Right atrium auricular region (tissue), 2 donors: ENCODE data around the gene UBE2QL1. TPM values are rescaled to one million over a fixed set of nuclear protein-coding genes. Genes with fewer than 3 reads are reported as not detected.

ENCODE experiments used
- DNase-seq: peaks from one replicate; pipeline ENCODE4 v3.0.0-alpha.2; 2019; ENCODE audit warnings: low spot score
- H3K27ac ChIP-seq, 2 donors: fragments of 200-600 bp; sonication (generic); 1 replicate in 1 of 2; 2 replicates in 1 of 2; pipeline ENCODE4 v1.5.1; 2016 to 2019
- H3K27me3 ChIP-seq, 2 donors: fragments of 200-600 bp; sonication (generic); one replicate each; pipeline versions ENCODE4 v1.5.1 to v1.6.0; 2017 to 2019
- H3K36me3 ChIP-seq: fragments of 200-600 bp; sonication (generic); one replicate; pipeline ENCODE4 v1.5.1; 2016
- H3K4me1 ChIP-seq, 2 donors: fragments of 200-600 bp; sonication (generic); one replicate each; pipeline versions ENCODE4 v1.5.1 to v1.6.0; 2017 to 2019
- H3K4me3 ChIP-seq, 2 donors: fragments of 200-600 bp; sonication (generic); 1 replicate in 1 of 2; 2 replicates in 1 of 2; pipeline ENCODE4 v1.5.1; 2017 to 2019; ENCODE audit warnings: mild to moderate bottlenecking in 1 of 2, moderate library complexity in 1 of 2
- H3K9me3 ChIP-seq, 2 donors: fragments of 200-600 bp; sonication (generic); one replicate each; pipeline ENCODE4 v1.5.1; 2019
- total RNA-seq, 2 donors: library from RNA; depleted of rRNA; stranded (reverse); fragments of >200 nt; gene quantifications; one replicate each; pipeline ENCODE4 v1.1.0, GENCODE V29; 2016
- TF ChIP-seq, protein P1 (sequence below), 2 donors: fragments of 200-600 bp; sonication (generic); IDR thresholded peaks; one replicate each; pipeline ENCODE4 v1.5.1; 2019; ENCODE audit warnings: antibody characterized with exemption in 2 of 2

UBE2QL1 gene
- total RNA-seq, 2 donors from 2014 or later = 9.1 to 10.8 TPM

DNA sequence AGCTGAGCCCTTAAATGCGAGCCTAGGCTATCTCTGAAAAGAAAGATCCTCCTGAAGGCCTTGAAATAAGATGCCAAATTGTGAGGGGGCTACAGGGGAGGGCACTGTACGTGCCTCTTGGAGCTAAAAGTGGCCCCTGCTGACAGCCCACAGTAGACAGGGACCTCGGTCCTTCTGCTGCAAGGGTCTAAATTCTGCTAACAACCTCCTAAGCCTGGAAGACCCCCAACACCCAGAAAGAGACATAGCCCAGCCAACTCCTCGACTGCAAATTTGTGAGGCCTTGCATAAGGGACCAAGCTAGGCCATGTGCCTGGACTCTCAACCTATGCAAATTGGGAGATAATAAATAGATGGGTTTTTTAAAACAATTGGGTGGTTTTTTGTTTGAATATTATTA is 54.7 kb downstream of the UBE2QL1 start:
- Histone ChIP-seq H3K9me3 (no peaks in the 10 kb centered on the region), H3K27ac (no peak overlapping the region), H3K27me3 (no peaks in the 10 kb centered on the region), H3K36me3 (no peaks in the 10 kb centered on the region), H3K4me1 (no peaks in the 10 kb centered on the region), H3K4me3 (no peak overlapping the region)
- DNase-seq = no peak
- TF ChIP-seq, protein P1, sequence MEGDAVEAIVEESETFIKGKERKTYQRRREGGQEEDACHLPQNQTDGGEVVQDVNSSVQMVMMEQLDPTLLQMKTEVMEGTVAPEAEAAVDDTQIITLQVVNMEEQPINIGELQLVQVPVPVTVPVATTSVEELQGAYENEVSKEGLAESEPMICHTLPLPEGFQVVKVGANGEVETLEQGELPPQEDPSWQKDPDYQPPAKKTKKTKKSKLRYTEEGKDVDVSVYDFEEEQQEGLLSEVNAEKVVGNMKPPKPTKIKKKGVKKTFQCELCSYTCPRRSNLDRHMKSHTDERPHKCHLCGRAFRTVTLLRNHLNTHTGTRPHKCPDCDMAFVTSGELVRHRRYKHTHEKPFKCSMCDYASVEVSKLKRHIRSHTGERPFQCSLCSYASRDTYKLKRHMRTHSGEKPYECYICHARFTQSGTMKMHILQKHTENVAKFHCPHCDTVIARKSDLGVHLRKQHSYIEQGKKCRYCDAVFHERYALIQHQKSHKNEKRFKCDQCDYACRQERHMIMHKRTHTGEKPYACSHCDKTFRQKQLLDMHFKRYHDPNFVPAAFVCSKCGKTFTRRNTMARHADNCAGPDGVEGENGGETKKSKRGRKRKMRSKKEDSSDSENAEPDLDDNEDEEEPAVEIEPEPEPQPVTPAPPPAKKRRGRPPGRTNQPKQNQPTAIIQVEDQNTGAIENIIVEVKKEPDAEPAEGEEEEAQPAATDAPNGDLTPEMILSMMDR (IDR thresholded peaks at IDR 0.05) = no peak

DNA sequence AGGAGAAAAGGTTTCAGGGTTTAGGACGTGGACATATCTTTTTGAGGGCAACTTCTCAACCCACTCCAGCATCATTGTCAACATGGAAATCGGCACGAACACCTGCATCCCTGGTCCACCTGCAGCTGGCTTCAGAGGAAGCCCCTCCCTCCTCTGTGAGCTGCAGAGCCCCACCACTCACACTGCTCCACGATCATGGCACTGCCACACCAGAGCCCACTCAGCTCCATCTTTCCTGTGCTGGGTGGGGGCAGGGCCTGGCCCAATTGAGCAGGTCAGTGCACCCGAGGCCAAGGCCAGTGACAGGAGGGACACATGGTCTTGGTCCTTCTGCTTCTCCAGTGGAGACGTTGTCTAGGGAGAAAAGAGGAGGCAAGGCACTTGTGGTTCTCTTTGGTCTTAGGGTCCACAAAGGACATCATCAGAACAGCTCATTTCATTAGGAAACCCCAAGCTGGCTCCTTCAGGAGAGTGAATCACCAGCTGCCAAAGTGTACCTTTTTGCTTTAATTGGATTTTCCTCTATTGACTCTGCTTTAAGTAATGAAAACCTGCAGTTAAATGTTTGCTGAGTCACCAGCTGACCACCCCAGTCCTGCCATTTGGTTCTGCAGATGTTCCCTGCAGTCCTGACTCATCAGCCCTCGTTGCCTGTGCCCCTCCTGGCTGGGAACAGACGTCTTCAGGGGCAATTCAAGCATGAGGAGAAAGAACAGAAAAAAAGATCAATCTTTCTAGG is 56.2 kb downstream of the UBE2QL1 start:
- no peaks in the 10 kb centered on the region for H3K36me3 ChIP-seq
- TF ChIP-seq, protein P1 (IDR thresholded peaks at IDR 0.05) = no peak
- DNase-seq = no peak
- no peaks in the 10 kb centered on the region for H3K4me1 ChIP-seq
- H3K27ac ChIP-seq = no peak overlapping the region
- no peaks in the 10 kb centered on the region for H3K27me3 ChIP-seq
- no peaks in the 10 kb centered on the region for H3K9me3 ChIP-seq
- H3K4me3 ChIP-seq = no peak overlapping the region

DNA sequence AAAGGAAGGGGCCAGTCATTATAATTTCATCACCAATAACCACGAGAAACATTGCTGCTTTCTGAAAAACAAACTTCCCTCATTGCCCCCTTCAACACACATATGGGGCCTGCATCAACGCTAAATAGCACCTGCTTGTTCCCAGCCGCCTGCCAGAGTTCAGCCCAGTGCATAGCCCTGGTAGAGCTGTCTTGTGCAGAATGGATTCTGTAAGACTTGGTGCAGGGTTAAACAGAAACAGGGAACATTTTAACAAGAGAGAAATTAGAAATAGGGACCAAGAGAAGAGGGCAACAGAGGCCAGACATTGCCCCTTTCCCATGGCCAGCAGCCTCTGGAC is 56.7 kb downstream of the UBE2QL1 start:
- H3K36me3 ChIP-seq = no peaks in the 10 kb centered on the region
- H3K4me1 ChIP-seq = no peaks in the 10 kb centered on the region
- no peaks in the 10 kb centered on the region for H3K9me3 ChIP-seq
- TF ChIP-seq, protein P1 (IDR thresholded peaks at IDR 0.05) = no peak
- no peaks in the 10 kb centered on the region for H3K27me3 ChIP-seq
- no peak for DNase-seq
- no peak overlapping the region for H3K4me3 ChIP-seq
- no peak overlapping the region for H3K27ac ChIP-seq

DNA sequence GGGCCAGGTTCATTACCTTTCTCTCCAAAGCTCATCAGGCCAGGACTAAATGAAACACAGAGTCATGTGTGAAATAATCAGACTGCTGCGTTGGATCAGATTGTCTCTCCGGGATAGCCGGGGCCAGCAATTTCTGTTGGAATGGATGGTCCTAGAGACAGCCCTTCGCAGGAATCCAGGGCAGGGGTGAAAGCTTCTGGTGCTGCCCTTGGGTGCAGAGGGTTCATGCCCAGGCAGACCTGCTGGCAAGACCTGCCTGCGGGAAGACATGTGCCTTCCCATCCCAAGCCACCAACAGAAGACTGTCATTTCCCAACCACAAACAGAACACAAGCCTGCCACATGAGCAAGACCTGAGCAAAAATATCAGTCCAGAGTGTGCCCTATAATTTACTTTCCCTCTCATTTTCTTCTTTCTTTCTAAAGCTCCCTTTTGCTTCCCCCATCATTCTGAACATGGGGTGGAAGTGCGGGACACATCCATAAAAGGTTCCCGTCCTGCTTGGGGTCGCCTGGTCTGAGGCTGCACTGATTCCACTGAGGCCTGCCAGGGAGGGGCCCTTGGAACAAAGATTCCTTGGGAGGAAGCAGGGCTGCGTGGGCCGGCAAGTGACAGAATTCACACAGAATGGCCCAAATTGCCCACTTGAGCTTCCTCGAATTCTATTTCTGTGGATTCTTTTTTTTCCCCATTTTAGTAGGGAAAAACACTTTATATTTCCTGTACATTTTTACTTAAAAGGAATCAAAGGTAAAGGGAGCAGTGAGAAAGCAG is 57.3 kb downstream of the UBE2QL1 start:
- DNase-seq = no peak
- TF ChIP-seq, protein P1 (IDR thresholded peaks at IDR 0.05) = no peak
- no peaks in the 10 kb centered on the region for H3K36me3 ChIP-seq
- H3K4me1 ChIP-seq = no peaks in the 10 kb centered on the region
- H3K9me3 ChIP-seq = no peaks in the 10 kb centered on the region
- no peak overlapping the region for H3K4me3 ChIP-seq
- H3K27me3 ChIP-seq = no peaks in the 10 kb centered on the region
- no peak overlapping the region for H3K27ac ChIP-seq

DNA sequence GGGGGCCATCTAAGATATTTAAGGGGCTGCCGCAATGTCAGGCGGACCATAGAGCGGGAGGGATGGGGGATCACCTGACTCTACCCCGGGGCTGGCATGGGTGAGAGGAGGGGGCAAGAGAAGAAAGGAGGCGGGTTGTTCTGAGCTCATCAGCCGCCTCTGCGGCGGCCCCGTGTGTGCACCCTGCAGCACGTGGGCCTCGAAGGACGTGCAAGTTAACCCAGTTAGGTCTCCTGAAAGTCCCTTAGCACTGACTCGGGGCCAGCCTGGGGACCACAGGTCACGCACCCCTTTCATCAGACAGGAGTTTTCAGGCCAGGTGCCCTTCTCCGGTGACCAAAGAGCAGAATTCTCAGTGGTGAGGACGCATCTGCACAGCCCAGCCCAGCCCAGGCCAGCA is 58.0 kb downstream of the UBE2QL1 start:
- Histone ChIP-seq H3K4me1 (no peaks in the 10 kb centered on the region), H3K27me3 (no peaks in the 10 kb centered on the region), H3K4me3 (no peak overlapping the region), H3K36me3 (no peaks in the 10 kb centered on the region), H3K9me3 (no peaks in the 10 kb centered on the region), H3K27ac (no peak overlapping the region)
- no peak for DNase-seq
- TF ChIP-seq, protein P1 (IDR thresholded peaks at IDR 0.05) = no peak
